Liver (tissue), 3 donors: ENCODE results near the gene CDC45.

Experiments
- JUND ChIP-seq, 2 donors: IDR thresholded peaks; 2 replicates each; pipeline ENCODE4 v1.6.1; 2016; ENCODE audit warnings: antibody characterized with exemption in 2 of 2
- RAD21 ChIP-seq, 2 donors: IDR thresholded peaks; 2 replicates each; pipeline ENCODE4 v1.6.1; 2016; ENCODE audit warnings: antibody characterized with exemption in 2 of 2, mild to moderate bottlenecking in 2 of 2
- SP1 ChIP-seq: IDR thresholded peaks from 2 replicates; pipeline ENCODE4 v1.6.1; 2018; ENCODE audit warnings: antibody characterized with exemption, mild to moderate bottlenecking
- TAF1 ChIP-seq: conservative IDR thresholded peaks from 2 replicates; pipeline ENCODE4 v1.6.1; 2016; ENCODE audit warnings: antibody characterized with exemption, mild to moderate bottlenecking
- YY1 ChIP-seq: IDR thresholded peaks from 2 replicates; pipeline ENCODE4 v1.6.1; 2016; ENCODE audit warnings: antibody characterized with exemption, mild to moderate bottlenecking
- TF ChIP-seq, protein P1 (sequence below): IDR thresholded peaks from 2 replicates; pipeline ENCODE4 v1.6.1; 2016; ENCODE audit warnings: antibody characterized with exemption
- TF ChIP-seq, protein P2 (sequence below): fragments of 150-350 bp; IDR thresholded peaks from 2 replicates; pipeline ENCODE4 v1.5.1; 2017; ENCODE audit warnings: improper control_type of control experiment, low read depth, low read length; ENCODE audit not compliant: missing input control
- TF ChIP-seq, protein P3 (sequence below): IDR thresholded peaks from 2 replicates; pipeline ENCODE4 v1.6.1; 2016; ENCODE audit warnings: antibody characterized with exemption, mild to moderate bottlenecking
- donor health status: healthy.
- donor health status: healthy.

DNA sequence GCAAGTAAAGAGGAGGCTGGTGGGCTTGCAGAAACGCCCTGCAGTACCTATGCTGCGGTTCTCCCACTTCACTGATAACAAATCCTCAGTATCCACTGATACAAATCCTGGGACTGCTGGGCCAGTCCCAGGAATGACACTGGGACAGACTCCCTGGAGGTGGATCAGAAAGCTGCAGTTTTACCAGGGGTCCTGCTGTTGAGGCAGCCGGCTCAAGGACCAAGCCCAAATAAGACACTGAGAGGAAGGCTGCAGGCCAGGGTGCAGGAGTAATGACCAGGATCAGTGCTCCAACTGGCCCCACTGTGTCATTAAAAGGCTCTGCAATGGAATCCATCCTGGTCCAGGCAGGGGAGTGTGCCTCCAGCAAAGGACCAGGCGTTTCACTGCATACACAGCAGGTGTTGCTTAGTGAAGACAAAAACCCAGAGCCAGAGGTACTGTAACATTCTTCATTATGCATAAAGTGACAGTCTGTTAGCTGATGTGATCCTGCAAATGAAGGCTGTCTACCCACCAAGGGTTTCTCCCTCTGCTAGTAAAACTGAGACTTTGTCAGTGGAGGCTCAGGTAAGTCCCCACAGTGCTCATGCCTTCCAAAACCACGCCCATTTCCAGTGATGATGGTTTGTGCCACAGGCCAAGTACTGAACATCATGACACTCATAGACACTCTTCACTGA is 30.8 kb upstream of the CDC45 start:
- TF ChIP-seq, protein P1, sequence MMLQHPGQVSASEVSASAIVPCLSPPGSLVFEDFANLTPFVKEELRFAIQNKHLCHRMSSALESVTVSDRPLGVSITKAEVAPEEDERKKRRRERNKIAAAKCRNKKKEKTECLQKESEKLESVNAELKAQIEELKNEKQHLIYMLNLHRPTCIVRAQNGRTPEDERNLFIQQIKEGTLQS, result no peak
- TF ChIP-seq, protein P2, sequence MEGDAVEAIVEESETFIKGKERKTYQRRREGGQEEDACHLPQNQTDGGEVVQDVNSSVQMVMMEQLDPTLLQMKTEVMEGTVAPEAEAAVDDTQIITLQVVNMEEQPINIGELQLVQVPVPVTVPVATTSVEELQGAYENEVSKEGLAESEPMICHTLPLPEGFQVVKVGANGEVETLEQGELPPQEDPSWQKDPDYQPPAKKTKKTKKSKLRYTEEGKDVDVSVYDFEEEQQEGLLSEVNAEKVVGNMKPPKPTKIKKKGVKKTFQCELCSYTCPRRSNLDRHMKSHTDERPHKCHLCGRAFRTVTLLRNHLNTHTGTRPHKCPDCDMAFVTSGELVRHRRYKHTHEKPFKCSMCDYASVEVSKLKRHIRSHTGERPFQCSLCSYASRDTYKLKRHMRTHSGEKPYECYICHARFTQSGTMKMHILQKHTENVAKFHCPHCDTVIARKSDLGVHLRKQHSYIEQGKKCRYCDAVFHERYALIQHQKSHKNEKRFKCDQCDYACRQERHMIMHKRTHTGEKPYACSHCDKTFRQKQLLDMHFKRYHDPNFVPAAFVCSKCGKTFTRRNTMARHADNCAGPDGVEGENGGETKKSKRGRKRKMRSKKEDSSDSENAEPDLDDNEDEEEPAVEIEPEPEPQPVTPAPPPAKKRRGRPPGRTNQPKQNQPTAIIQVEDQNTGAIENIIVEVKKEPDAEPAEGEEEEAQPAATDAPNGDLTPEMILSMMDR, result no peak
- TF ChIP-seq JUND (IDR thresholded peaks at IDR 0.05), result no peak
- TF ChIP-seq, protein P3, sequence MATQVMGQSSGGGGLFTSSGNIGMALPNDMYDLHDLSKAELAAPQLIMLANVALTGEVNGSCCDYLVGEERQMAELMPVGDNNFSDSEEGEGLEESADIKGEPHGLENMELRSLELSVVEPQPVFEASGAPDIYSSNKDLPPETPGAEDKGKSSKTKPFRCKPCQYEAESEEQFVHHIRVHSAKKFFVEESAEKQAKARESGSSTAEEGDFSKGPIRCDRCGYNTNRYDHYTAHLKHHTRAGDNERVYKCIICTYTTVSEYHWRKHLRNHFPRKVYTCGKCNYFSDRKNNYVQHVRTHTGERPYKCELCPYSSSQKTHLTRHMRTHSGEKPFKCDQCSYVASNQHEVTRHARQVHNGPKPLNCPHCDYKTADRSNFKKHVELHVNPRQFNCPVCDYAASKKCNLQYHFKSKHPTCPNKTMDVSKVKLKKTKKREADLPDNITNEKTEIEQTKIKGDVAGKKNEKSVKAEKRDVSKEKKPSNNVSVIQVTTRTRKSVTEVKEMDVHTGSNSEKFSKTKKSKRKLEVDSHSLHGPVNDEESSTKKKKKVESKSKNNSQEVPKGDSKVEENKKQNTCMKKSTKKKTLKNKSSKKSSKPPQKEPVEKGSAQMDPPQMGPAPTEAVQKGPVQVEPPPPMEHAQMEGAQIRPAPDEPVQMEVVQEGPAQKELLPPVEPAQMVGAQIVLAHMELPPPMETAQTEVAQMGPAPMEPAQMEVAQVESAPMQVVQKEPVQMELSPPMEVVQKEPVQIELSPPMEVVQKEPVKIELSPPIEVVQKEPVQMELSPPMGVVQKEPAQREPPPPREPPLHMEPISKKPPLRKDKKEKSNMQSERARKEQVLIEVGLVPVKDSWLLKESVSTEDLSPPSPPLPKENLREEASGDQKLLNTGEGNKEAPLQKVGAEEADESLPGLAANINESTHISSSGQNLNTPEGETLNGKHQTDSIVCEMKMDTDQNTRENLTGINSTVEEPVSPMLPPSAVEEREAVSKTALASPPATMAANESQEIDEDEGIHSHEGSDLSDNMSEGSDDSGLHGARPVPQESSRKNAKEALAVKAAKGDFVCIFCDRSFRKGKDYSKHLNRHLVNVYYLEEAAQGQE, result no peak
- no peak for TF ChIP-seq TAF1
- TF ChIP-seq RAD21 (IDR thresholded peaks at IDR 0.05), result no peak
- no peak for TF ChIP-seq YY1
- TF ChIP-seq SP1, result no peak
